BE2C (cell line): ENCODE measurements around the gene STX1B.

Experiments used
- DNase-seq: peaks from one replicate; pipeline ENCODE4 v3.0.0-alpha.2; 2020
- H3K27me3 ChIP-seq: fragments of 250-450 bp; sonication (Bioruptor Pico); 2 replicates; pipeline ENCODE4 v1.5.1; 2020; ENCODE audit warnings: mild to moderate bottlenecking
- H3K36me3 ChIP-seq: fragments of 250-450 bp; sonication (Bioruptor Pico); 2 replicates; pipeline ENCODE4 v1.5.1; 2020; ENCODE audit warnings: mild to moderate bottlenecking
- H3K4me1 ChIP-seq: fragments of 250-450 bp; sonication (Bioruptor Pico); 2 replicates; pipeline ENCODE4 v1.5.1; 2020
- H3K4me3 ChIP-seq: 2 replicates; pipeline ENCODE4 v1.5.1; 2011; ENCODE audit warnings: low read depth, low read length
- H3K9me3 ChIP-seq: fragments of 250-450 bp; sonication (Bioruptor Pico); 2 replicates; pipeline ENCODE4 v1.5.1; 2020
- TF ChIP-seq, protein P1 (sequence below): IDR thresholded peaks from 2 replicates; pipeline ENCODE4 v1.5.1; 2012; ENCODE audit warnings: mild to moderate bottlenecking, low read depth, low read length

Gene STX1B

DNA sequence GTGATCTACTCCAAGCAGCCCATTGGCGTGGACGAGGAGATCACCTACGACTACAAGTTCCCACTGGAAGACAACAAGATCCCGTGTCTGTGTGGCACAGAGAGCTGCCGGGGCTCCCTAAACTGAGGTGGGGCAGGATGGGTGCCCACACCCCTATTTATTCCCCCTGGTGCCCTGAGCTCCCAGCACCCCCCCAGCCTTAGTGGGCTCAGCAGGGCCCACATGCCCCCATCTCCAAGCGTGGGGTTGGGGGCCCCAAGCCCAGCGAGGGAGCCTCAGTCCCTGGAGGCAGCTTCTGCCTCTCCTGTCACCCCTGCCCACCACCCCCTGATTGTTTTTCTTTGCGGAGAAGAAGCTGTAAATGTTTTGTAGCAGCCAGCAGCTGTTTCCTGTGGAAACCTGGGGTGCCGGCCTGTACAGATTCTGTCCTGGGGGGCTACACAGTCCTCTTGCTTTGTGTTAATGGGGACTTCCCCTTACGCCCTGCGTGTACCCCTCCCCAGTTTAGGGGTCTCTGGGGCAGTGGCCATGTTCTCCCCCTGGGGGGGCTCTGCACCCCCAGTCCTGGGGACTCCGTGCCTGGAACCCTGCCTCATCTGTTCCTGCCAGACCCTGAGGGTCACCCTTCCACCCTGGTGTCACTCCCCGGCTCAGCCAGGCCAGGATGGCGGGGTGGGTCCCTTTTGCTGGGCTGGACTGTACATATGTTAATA, 26.4 kb downstream of the STX1B start:
- DNase-seq: no peak
- no peaks in the 10 kb centered on the region for H3K4me1 ChIP-seq
- TF ChIP-seq, protein P1, sequence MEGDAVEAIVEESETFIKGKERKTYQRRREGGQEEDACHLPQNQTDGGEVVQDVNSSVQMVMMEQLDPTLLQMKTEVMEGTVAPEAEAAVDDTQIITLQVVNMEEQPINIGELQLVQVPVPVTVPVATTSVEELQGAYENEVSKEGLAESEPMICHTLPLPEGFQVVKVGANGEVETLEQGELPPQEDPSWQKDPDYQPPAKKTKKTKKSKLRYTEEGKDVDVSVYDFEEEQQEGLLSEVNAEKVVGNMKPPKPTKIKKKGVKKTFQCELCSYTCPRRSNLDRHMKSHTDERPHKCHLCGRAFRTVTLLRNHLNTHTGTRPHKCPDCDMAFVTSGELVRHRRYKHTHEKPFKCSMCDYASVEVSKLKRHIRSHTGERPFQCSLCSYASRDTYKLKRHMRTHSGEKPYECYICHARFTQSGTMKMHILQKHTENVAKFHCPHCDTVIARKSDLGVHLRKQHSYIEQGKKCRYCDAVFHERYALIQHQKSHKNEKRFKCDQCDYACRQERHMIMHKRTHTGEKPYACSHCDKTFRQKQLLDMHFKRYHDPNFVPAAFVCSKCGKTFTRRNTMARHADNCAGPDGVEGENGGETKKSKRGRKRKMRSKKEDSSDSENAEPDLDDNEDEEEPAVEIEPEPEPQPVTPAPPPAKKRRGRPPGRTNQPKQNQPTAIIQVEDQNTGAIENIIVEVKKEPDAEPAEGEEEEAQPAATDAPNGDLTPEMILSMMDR: no peak
- no peak overlapping the region for H3K4me3 ChIP-seq
- peaks cover 35% of the 10 kb centered on the region for H3K36me3 ChIP-seq
- no peaks in the 10 kb centered on the region for H3K27me3 ChIP-seq
- H3K9me3 ChIP-seq: no peaks in the 10 kb centered on the region

DNA sequence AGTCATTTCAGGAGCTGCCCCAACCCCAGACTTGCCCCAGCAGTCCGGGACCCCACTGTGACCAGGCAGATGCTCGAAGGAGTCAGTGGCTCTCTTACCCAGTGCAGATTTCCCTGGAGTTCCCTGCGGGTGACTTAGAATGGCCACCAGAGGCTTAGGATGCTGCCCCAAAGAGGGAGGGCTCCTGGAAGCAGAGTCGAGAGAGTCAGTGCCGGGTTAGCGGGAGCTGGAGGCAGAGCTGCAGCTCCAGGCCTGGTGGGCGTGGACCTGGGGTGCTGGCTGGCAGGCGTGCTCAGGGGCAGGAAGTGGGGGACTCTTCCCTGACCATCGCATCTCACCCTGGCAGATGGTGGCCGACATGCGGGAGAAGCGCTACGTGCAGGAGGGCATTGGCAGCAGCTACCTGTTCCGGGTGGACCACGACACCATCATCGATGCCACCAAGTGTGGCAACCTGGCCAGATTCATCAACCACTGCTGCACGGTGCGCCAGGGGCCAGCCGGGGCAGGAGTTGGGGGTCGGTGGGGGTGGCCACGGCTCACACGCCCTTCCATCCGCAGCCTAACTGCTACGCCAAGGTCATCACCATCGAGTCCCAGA, 27.0 kb downstream of the STX1B start:
- Histone ChIP-seq H3K4me3 (no peak overlapping the region), H3K27me3 (no peaks in the 10 kb centered on the region), H3K9me3 (no peaks in the 10 kb centered on the region), H3K36me3 (peaks cover 39% of the 10 kb centered on the region), H3K4me1 (no peaks in the 10 kb centered on the region)
- no peak for DNase-seq
- TF ChIP-seq, protein P1: no peak

DNA sequence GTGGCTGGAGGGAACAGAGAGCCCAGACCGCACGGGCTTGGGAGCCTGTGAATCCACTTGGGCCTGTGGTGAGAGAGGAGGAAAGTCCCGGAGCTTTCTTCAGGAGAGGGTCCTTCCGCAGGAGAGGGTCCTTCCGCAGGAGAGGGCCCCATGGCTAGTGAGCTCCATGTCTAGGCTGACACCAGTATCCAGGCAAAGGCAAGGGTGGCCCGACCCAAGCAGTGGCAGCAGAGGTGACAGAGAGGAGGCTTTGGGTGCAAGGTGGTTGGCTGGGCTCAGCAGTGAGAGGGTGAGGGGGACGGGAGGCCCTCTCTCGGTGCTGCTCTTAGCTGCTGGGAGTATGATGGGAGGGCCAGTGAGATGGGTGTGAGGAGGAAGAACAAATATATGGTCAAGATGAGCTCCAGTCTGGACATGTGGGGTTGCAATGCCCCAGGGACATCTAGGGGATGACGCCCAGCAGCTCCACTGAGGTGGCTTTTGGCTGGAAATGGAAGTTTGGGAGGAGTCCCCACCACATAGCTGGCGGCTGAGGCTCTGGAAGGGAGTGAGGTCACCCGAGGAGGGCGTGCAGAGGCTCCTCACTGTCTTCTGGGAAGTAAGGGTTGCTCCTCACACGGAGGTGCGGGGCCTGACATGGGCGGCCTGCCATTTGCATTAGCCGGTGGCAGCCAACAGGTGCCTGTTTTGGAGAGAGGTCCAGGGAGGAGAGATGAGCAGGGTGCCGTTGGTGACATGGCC, 27.7 kb downstream of the STX1B start:
- no peaks in the 10 kb centered on the region for H3K4me1 ChIP-seq
- H3K9me3 ChIP-seq: no peaks in the 10 kb centered on the region
- DNase-seq: no peak
- TF ChIP-seq, protein P1: no peak
- H3K4me3 ChIP-seq: no peak overlapping the region
- peaks cover 43% of the 10 kb centered on the region for H3K36me3 ChIP-seq
- H3K27me3 ChIP-seq: no peaks in the 10 kb centered on the region

DNA sequence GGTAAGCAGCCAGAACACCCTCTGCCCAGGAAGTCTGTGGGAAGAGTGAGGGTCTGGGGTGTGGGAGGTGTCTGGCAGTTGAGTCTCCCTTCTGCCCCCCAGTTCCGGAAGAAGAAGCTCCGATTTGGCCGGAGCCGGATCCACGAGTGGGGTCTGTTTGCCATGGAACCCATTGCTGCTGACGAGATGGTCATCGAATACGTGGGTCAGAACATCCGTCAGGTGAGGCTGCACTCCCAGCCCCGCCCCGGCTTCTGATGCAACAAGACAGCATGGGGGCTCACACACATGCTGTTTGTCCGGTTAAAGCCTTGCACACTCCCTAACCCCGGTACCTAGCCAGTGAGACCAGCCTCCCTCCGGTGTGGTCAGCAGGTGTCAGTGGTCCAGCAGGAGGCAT, 29.5 kb downstream of the STX1B start:
- Histone ChIP-seq H3K4me3 (no peak overlapping the region), H3K4me1 (no peaks in the 10 kb centered on the region), H3K9me3 (no peaks in the 10 kb centered on the region), H3K36me3 (peaks cover 58% of the 10 kb centered on the region), H3K27me3 (no peaks in the 10 kb centered on the region)
- TF ChIP-seq, protein P1: no peak
- DNase-seq: no peak

GRCh38 chr16:30980434-30980833, 30.0 kb downstream of the STX1B start:
- no peaks in the 10 kb centered on the region for H3K27me3 ChIP-seq
- H3K36me3 ChIP-seq: peaks cover 63% of the 10 kb centered on the region
- no peaks in the 10 kb centered on the region for H3K4me1 ChIP-seq
- H3K9me3 ChIP-seq: no peaks in the 10 kb centered on the region
- DNase-seq: no peak
- TF ChIP-seq, protein P1: no peak
- no peak overlapping the region for H3K4me3 ChIP-seq

DNA sequence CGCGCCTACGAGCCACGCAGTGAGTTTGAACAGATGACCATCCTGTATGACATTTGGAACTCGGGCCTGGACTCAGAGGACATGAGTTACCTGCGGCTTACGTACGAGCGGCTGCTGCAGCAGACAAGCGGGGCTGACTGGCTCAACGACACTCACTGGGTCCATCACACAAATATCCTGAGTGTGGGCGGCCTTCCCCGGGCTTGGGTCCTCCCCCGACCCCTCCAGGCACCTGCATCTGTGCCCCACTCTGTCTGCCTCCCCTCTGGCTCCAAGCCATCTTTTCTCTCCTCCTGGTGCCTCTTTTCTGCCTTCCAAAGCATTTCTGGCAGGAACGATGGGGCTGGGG, 30.4 kb downstream of the STX1B start:
- TF ChIP-seq, protein P1: no peak
- H3K36me3 ChIP-seq: peaks cover 64% of the 10 kb centered on the region

More for the DNA sequence above, 30.4 kb downstream of the STX1B start:
- no peaks in the 10 kb centered on the region for H3K27me3 ChIP-seq
- H3K4me3 ChIP-seq: no peak overlapping the region
- H3K4me1 ChIP-seq: no peaks in the 10 kb centered on the region
- DNase-seq: no peak
- no peaks in the 10 kb centered on the region for H3K9me3 ChIP-seq
